RWPE2 (cell line): ENCODE measurements around the gene PMPCA.

Experiments
- ATAC-seq: fragments of 200-7000 bp; cut with Tn5 transposase; 3 replicates; pipeline ENCODE4 v1.9.1; 2021; ENCODE audit warnings: low read depth
- DNase-seq: peaks from one replicate; pipeline ENCODE4 v3.0.0-alpha.2; 2020; ENCODE audit warnings: low spot score
- H3K27ac ChIP-seq: fragments of 450-650 bp; 2 replicates; pipeline ENCODE4 v1.5.1; 2017; ENCODE audit warnings: mild to moderate bottlenecking; ENCODE audit not compliant: poor library complexity, severe bottlenecking
- H3K27me3 ChIP-seq: fragments of 250-450 bp; sonication (Bioruptor Pico); 2 replicates; pipeline ENCODE4 v1.5.1; 2021; ENCODE audit warnings: mild to moderate bottlenecking, moderate library complexity; ENCODE audit not compliant: insufficient read depth, poor library complexity, severe bottlenecking
- H3K36me3 ChIP-seq: fragments of 250-450 bp; sonication (Bioruptor Pico); 2 replicates; pipeline ENCODE4 v1.5.1; 2020; ENCODE audit warnings: low read depth, mild to moderate bottlenecking, moderate library complexity
- H3K4me1 ChIP-seq: fragments of 250-450 bp; sonication (Bioruptor Pico); 2 replicates; pipeline ENCODE4 v1.5.1; 2021; ENCODE audit warnings: mild to moderate bottlenecking, moderate library complexity; ENCODE audit not compliant: insufficient read depth, poor library complexity, severe bottlenecking
- H3K4me3 ChIP-seq: fragments of 250-450 bp; sonication (Bioruptor Pico); 2 replicates; pipeline ENCODE4 v1.5.1; 2021; ENCODE audit warnings: mild to moderate bottlenecking, moderate library complexity; ENCODE audit not compliant: severe bottlenecking
- H3K9me3 ChIP-seq: fragments of 250-450 bp; sonication (Bioruptor Pico); 2 replicates; pipeline ENCODE4 v1.5.1; 2021; ENCODE audit warnings: mild to moderate bottlenecking, moderate library complexity; ENCODE audit not compliant: severe bottlenecking
- TF ChIP-seq, protein P1 (sequence below): fragments of 450-650 bp; IDR thresholded peaks from one replicate; pipeline ENCODE4 v1.5.1; 2017; ENCODE audit warnings: mild to moderate bottlenecking, moderate library complexity; ENCODE audit not compliant: poor library complexity, severe bottlenecking

PMPCA gene

DNA sequence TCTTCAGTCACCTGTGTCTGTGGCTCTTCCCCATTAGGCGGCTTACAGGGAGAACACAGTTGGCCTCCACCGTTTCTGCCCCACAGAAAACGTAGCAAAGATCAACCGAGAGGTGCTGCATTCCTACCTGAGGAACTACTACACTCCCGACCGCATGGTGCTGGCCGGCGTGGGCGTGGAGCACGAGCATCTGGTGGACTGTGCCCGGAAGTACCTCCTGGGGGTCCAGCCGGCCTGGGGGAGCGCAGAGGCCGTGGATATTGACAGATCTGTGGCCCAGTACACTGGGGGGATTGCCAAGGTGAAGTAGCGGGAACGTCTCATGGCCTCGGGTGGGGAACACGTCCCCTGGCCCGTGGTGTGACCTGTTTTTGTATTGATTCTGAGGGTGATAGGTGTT lies 6.5 kb downstream of the PMPCA start:
- no peaks in the 10 kb centered on the region for H3K27me3 ChIP-seq
- no peak overlapping the region for H3K27ac ChIP-seq
- H3K9me3 ChIP-seq: no peaks in the 10 kb centered on the region
- TF ChIP-seq, protein P1, sequence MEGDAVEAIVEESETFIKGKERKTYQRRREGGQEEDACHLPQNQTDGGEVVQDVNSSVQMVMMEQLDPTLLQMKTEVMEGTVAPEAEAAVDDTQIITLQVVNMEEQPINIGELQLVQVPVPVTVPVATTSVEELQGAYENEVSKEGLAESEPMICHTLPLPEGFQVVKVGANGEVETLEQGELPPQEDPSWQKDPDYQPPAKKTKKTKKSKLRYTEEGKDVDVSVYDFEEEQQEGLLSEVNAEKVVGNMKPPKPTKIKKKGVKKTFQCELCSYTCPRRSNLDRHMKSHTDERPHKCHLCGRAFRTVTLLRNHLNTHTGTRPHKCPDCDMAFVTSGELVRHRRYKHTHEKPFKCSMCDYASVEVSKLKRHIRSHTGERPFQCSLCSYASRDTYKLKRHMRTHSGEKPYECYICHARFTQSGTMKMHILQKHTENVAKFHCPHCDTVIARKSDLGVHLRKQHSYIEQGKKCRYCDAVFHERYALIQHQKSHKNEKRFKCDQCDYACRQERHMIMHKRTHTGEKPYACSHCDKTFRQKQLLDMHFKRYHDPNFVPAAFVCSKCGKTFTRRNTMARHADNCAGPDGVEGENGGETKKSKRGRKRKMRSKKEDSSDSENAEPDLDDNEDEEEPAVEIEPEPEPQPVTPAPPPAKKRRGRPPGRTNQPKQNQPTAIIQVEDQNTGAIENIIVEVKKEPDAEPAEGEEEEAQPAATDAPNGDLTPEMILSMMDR: no peak
- no peak for DNase-seq
- peaks cover 3% of the 10 kb centered on the region for H3K4me1 ChIP-seq
- peaks cover 95% of the 10 kb centered on the region for H3K36me3 ChIP-seq
- no peak for ATAC-seq
- H3K4me3 ChIP-seq: no peak overlapping the region

- Histone ChIP-seq H3K4me3 (no peak overlapping the region), H3K27ac (no peak overlapping the region), H3K27me3 (no peaks in the 10 kb centered on the region), H3K4me1 (no peaks in the 10 kb centered on the region), H3K36me3 (peaks cover 93% of the 10 kb centered on the region), H3K9me3 (no peaks in the 10 kb centered on the region)
- DNase-seq (peak; percentile 54), ATAC-seq (no peak)
- TF ChIP-seq, protein P1: no peak
Observed at GRCh38 chr9:136418182-136419091, 8.0 kb downstream of the PMPCA start.

DNA sequence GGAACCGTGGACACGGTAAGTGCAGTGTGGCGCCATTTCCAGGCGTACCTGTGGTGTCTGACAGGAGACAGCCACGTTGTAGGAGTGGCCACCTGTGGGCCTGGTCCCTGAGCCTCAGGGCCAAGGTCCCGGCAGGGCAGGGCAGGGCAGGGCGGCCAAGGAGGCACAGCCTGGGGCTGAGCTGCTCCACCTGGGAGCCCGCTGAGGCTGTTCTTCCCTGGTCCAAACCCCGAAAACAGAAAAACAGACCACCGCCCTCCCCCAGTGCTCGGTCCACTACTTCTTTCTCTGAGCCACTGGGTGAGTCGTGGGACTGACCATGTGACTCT lies 8.6 kb downstream of the PMPCA start:
- H3K4me1 ChIP-seq: no peaks in the 10 kb centered on the region
- no peaks in the 10 kb centered on the region for H3K9me3 ChIP-seq
- peaks cover 93% of the 10 kb centered on the region for H3K36me3 ChIP-seq
- no peak overlapping the region for H3K4me3 ChIP-seq
- H3K27ac ChIP-seq: no peak overlapping the region
- H3K27me3 ChIP-seq: no peaks in the 10 kb centered on the region
- DNase-seq (no peak), ATAC-seq (no peak)
- TF ChIP-seq, protein P1: no peak

- no peak for DNase-seq
- TF ChIP-seq, protein P1: no peak
- Histone ChIP-seq H3K36me3 (peaks cover 74% of the 10 kb centered on the region), H3K27ac (no peak overlapping the region), H3K4me3 (no peak overlapping the region), H3K9me3 (no peaks in the 10 kb centered on the region), H3K4me1 (no peaks in the 10 kb centered on the region), H3K27me3 (no peaks in the 10 kb centered on the region)
- no peak for ATAC-seq
Observed at GRCh38 chr9:136421791-136422190, 11.3 kb downstream of the PMPCA start.

DNA sequence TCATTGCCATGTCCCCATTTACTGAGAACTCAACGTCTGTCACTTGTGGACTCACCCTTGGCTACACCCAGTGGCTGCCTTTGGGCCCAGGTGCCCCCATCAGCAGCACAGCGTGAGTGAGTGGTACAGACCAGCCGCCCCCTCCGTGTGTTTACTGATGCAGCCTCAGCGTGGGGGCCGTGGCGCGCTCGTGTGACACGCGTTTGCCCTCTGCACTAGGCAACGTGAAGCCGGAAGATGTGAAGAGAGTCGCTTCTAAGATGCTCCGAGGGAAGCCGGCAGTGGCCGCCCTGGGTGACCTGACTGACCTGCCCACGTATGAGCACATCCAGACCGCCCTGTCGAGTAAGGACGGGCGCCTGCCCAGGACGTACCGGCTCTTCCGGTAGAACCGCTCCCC lies 12.4 kb downstream of the PMPCA start:
- no peaks in the 10 kb centered on the region for H3K9me3 ChIP-seq
- no peaks in the 10 kb centered on the region for H3K27me3 ChIP-seq
- no peak overlapping the region for H3K27ac ChIP-seq
- TF ChIP-seq, protein P1: no peak
- no peak overlapping the region for H3K4me3 ChIP-seq
- no peaks in the 10 kb centered on the region for H3K4me1 ChIP-seq
- DNase-seq (peak; percentile 49), ATAC-seq (no peak)
- H3K36me3 ChIP-seq: peaks cover 63% of the 10 kb centered on the region
